Measurements from ENCODE around the gene B4GALT2. TPM values are rescaled to one million over a fixed set of nuclear protein-coding genes. Genes with fewer than 3 reads are reported as not detected.
A peak's percentile ranks its signal among the peaks of the same experiment; 100 is the strongest.

B4GALT2 gene
- 23.7 and 96.3 TPM in 2 replicates for total RNA-seq (ENCODE audit: low replicate concordance)

DNA sequence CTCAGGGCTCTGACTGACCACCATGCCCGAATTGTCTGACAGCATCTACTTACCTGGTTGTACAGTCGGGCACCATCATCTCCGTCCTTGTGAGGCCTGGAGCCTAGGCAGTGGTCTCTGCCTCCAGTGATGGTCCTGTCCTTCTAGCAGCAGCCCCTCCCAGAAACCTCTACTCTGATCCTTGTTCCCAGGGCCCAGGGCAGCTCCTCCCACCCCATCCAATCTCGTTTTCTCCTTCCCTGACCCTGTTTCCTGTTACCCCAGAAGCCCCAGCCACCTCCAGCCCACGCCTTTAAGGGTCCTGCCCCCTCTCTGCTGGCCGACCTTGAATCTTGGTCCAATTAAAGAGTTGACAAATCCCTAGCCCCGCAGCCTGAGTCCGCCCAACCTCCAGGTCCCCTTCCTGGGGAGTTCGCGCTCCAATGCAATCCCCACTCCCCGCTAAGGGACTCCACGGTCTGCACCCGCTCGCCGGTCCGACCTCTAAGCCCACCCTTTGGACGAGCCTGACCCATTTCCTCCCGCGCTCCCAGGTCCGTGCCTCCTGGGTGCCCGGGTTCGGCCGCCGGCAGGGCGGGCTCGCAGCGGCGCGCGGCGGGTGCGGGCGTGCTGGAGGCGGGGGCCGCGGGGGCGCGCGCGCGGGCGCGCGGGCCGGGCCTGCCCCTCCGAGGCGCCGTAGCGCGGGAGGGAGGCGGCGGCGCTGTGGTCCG is at the start of gene B4GALT2:
B4GALT2 (plus strand) TSS at position 660 of the 710 bp plus-strand sequence. CDS start 1,951 bp downstream, outside the sequence.
- Histone ChIP-seq H4K20me1 (ENCODE audit: low read depth) (peaks cover 36% of the 10 kb centered on the region), H3K79me2 (ENCODE audit: low read depth) (peaks cover 34% of the 10 kb centered on the region), H3K9me3 (ENCODE audit: low read depth) (no peaks in the 10 kb centered on the region), H3F3A (ENCODE audit: low read depth) (peaks cover 38% of the 10 kb centered on the region), H3K9ac (peak within 1 kb of the TSS; percentile 57), H3K36me3 (no peaks in the 10 kb centered on the region), H2AFZ (replicated peaks) (peak within 1 kb of the TSS; percentile 96), H3K27me3 (no peaks in the 10 kb centered on the region), H3K4me3 (peak within 1 kb of the TSS; percentile 91), H3K4me2 (peak within 1 kb of the TSS; percentile 99), H3K27ac (no peak within 1 kb of the TSS), H3K4me1 (peaks cover 8% of the 10 kb centered on the region)
- H3K4me3 Mint-ChIP-seq = peak within 1 kb of the TSS; percentile 97
- H3K36me3 Mint-ChIP-seq = peaks cover 20% of the 10 kb centered on the region
- peaks cover 54% of the 10 kb centered on the region for H3K4me1 Mint-ChIP-seq
- peaks cover 4% of the 10 kb centered on the region for H3K27me3 Mint-ChIP-seq (ENCODE audit: insufficient read depth, low read depth)
- DNase-seq (ENCODE audit: low spot score) = peak; percentile 69
- H3K27ac Mint-ChIP-seq = peak within 1 kb of the TSS; percentile 96
- TF ChIP-seq EZH2phosphoT487 (IDR thresholded peaks at IDR 0.05) (no peak), EZH2 (IDR thresholded peaks at IDR 0.05) (no peak), CTCF (IDR thresholded peaks at IDR 0.05) (no peak)
- H3K9me3 Mint-ChIP-seq = no peaks in the 10 kb centered on the region

- peaks cover 21% of the 10 kb centered on the region for H3K36me3 Mint-ChIP-seq
- H3F3A ChIP-seq (ENCODE audit: low read depth) = peaks cover 26% of the 10 kb centered on the region
- H3K27ac Mint-ChIP-seq = no peak overlapping the region
- H3K36me3 ChIP-seq = no peaks in the 10 kb centered on the region
- no peak overlapping the region for H3K4me3 ChIP-seq
- H3K27me3 Mint-ChIP-seq (ENCODE audit: insufficient read depth, low read depth) = peaks cover 9% of the 10 kb centered on the region
- no peak for TF ChIP-seq EZH2phosphoT487 (IDR thresholded peaks at IDR 0.05)
- peak; percentile 59 for TF ChIP-seq CTCF (IDR thresholded peaks at IDR 0.05)
- H2AFZ ChIP-seq (replicated peaks) = no peak overlapping the region
- H3K9me3 ChIP-seq (ENCODE audit: low read depth) = no peaks in the 10 kb centered on the region
- H3K27me3 ChIP-seq = peaks cover 32% of the 10 kb centered on the region
- peak; percentile 52 for DNase-seq (ENCODE audit: low spot score)
- peaks cover 26% of the 10 kb centered on the region for H4K20me1 ChIP-seq (ENCODE audit: low read depth)
- H3K27ac ChIP-seq = no peak overlapping the region
- H3K4me1 Mint-ChIP-seq = peaks cover 29% of the 10 kb centered on the region
- no peaks in the 10 kb centered on the region for H3K9me3 Mint-ChIP-seq
- H3K4me3 Mint-ChIP-seq = no peak overlapping the region
- peaks cover 19% of the 10 kb centered on the region for H3K4me1 ChIP-seq
- no peaks in the 10 kb centered on the region for H3K79me2 ChIP-seq (ENCODE audit: low read depth)
- H3K9ac ChIP-seq = no peak overlapping the region
- H3K4me2 ChIP-seq = no peak overlapping the region
These were observed 48.7 kb upstream of the B4GALT2 start for GRCh38 chr1:43930168-43930948.

GRCh38 chr1:43930949-43931275 is 48.1 kb upstream of the B4GALT2 start:
- Histone ChIP-seq H2AFZ (replicated peaks) (no peak overlapping the region), H3K36me3 (no peaks in the 10 kb centered on the region), H3K27me3 (peaks cover 37% of the 10 kb centered on the region), H3K9me3 (ENCODE audit: low read depth) (no peaks in the 10 kb centered on the region), H3K4me2 (no peak overlapping the region), H3F3A (ENCODE audit: low read depth) (peaks cover 29% of the 10 kb centered on the region), H3K27ac (no peak overlapping the region), H3K4me3 (no peak overlapping the region), H4K20me1 (ENCODE audit: low read depth) (peaks cover 32% of the 10 kb centered on the region), H3K79me2 (ENCODE audit: low read depth) (no peaks in the 10 kb centered on the region), H3K9ac (no peak overlapping the region), H3K4me1 (peaks cover 24% of the 10 kb centered on the region)
- DNase-seq (ENCODE audit: low spot score) = no peak
- H3K9me3 Mint-ChIP-seq = no peaks in the 10 kb centered on the region
- TF ChIP-seq EZH2phosphoT487 (IDR thresholded peaks at IDR 0.05) (no peak), EZH2 (IDR thresholded peaks at IDR 0.05) (no peak)
- H3K4me1 Mint-ChIP-seq = peaks cover 33% of the 10 kb centered on the region
- no peak overlapping the region for H3K4me3 Mint-ChIP-seq
- H3K27me3 Mint-ChIP-seq (ENCODE audit: insufficient read depth, low read depth) = peaks cover 14% of the 10 kb centered on the region
- peaks cover 15% of the 10 kb centered on the region for H3K36me3 Mint-ChIP-seq
- H3K27ac Mint-ChIP-seq = no peak overlapping the region
